GM21447 (cell line): ENCODE results near the gene MET.

Experiments
- ATAC-seq: cut with Tn5 transposase; IDR thresholded peaks from one replicate; pipeline ENCODE4 v1.9.1; 2021; ENCODE audit not compliant: unreplicated experiment

The MET gene

DNA sequence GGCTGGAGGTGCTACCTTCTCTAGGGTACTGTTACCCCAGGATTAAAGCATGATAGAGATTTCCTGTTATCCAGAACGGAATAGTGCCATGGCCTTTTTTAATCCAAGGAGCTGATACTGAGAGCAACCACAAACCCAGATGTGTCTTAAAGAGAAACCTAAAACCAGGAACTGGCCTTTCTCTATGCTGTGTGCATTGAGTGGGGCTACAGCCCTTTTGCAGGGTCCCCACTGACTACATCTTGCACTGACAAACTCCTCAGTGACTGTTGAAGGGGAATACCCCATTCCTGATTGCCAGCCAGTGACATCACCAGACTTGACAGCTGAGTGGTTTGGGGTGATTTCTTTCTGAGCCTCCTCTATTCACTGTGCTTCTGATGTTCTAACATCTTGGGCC lies 108.5 kb downstream of the MET start:
- ATAC-seq: no peak

DNA sequence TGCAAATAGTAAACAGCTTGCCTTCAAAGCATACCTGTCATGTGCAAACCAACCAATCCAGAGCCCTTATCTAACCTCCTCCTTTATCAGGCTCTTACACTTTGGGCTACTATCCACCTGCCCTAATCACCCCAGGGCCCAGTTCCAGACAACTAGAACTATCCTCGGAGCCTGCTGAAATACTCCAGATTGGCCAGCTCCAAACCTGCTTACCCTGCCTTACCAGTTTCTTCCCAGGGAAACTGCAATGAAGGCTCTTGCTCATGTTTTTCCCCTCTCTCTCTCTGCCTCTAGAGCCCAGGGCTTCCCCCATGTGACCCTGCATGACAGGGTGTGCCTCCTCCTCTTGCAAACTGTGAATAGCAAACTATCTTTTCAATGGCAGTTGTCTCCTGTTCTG lies 109.0 kb downstream of the MET start:
- ATAC-seq: no peak

DNA sequence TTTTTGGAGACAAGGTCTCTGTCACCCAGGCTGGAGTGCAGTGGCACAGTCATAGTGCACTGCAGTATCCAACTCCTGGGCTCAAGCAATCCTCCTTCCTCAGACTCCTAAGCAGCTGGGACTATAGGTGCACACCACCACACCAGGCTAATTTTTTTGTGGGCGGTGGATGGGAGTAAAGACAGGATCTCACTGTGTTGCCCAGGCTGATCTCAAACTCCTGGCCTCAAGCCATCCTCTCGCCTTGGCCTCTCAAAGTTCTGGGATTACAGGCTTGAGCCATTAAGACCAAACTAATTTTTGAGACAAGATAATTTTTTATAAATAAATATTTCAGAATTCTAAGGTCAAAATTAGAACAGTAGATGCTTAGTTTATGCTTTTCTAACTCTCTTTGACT lies 109.6 kb downstream of the MET start:
- no peak for ATAC-seq

- no peak for ATAC-seq
Measured at GRCh38 chr7:116782177-116782711, 110.2 kb downstream of the MET start.

DNA sequence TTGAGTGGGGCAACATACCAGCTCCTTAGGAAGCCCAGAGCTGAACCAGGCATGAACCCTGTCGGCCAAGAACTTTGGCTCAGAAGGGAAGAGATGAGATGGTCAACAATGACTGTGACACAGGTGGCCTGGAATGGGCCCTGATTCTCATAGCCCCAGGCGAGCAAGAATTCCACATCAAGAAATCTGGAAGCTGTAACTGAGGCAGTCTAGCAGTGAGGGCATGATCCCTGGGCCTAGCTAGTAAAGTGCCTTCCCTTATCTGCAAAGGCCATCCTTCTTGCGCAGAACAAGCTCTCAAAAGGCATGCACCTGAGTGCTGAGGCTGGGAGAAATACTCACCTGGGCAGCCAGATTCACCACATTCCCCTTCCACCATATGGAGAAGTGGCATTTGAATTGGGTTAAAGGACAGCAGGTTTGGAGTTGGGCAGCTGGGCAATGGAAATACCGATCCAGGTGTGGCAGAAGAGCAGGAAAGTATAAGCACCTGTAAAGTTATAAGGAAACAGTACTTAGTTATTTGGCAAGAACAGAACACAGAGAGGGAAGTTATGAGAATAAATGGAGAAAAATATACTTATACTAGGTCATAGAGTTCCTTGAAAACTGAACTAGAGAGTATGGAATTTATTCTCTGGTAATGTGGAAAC lies 111.8 kb downstream of the MET start:
- ATAC-seq: no peak

- ATAC-seq: no peak
Measured at GRCh38 chr7:116784647-116785046, 112.7 kb downstream of the MET start.

DNA sequence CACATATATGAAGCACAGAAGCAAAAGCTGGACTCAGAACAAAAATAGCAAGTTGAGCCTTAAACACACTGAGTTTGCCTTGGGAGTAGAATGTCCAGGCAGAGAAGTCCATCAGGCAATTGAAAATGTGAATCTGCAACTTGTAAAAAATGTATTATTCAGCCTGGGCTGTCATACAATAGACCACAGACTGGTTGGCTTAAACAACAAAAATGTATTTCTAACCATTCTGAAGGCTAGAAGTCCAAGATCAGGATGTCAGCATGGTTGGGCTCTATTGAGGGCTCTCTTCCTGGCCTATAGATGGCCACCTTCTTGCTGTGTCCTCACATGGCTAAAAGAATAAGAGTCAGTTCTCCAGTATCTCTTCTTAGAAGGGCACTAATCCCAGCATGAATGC lies 113.8 kb downstream of the MET start:
- ATAC-seq: no peak

GRCh38 chr7:116786791-116787443 lies 114.9 kb downstream of the MET start:
- peak; percentile 99 for ATAC-seq

DNA sequence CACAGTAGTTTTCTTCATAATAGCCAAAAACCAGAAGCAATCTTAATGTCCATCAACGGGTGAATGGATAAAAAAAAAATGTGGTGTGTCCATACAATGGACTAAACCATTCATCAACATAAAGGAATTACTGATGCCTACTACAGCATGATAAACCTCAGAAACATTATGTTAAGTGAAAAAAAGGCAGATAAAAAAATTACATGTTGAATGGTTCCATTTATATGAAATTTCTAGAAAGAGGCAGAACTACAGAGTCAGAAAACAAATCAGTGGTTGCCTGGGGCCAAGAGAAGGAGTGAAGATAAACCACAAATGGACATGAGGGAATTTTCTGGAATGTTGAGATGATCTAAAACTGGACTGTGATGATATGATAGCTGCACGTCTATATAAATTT lies 115.9 kb downstream of the MET start:
- ATAC-seq: no peak

DNA sequence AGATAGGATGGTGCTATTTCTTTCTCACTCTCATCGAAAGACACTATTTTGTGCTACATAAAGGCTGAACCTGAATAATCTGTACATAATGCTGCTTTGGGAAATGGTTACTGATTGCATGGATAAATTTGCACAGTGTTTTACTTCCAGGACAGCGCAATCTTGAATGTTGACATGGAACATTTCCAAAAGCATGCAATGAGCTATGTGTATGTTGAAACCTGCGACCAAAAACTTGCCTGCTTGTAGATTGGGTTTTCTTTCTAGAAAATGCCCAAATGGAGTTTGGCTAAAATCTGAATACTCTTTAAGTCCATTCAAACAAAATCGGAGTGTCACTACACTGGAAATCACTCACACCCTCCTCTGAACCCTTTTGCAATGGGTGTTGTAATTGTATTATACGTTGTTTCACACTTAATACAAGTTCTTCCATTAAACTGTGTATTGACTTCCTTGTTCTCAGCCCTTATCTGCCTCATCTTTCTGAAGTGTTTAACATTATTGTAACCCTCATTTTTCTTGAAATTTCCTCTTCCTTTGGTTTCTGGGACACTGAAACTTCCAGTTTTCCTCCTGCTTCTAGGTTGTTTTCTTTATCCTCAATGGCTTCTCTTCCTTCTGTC lies 116.7 kb downstream of the MET start:
- ATAC-seq: no peak

- ATAC-seq: no peak
Measured at GRCh38 chr7:116790025-116790424, 118.0 kb downstream of the MET start.

DNA sequence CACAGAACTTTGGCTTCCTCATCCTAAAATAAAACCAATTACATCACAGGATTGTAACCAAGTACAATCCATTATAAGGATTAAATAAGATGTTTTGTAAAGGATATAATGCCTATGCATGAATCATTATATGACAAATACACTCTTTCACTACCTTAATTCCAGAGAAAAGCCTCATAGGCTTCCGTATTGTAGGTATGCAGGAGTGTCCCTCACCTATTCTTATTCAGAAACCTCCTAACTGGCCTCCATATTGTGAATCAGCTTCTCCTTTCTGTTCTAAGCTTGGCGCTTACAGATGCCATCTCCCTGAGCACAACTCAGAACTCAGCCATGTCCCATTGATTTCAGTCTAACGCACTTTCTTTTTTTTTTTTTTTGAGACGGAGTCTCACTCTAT lies 120.8 kb downstream of the MET start:
- ATAC-seq: no peak

DNA sequence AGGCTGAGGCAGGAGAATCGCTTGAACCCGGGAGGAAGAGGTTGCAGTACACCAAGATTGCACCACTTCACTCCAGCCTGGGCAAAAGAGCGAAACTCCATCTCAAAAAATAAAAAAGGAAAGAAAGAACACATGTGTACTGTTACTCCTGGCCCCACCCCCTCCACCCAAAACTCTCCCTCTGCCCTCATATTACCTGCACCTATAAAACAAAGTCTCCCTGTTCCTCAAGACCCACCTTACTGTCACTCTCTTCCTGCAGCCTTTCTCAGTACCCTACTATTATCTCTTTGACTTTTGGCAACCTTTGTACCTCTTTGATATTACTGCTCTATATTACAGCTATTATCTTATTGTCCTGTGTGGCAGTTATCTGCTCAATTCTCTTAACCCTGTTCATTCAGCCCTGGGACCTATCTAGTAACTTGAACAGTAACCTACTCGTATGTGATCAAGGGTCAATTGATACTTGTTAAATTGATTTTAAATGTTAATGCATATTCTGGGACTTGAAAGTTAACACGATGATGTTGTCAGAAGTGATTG lies 121.9 kb downstream of the MET start:
- ATAC-seq: no peak

- no peak for ATAC-seq
Measured at GRCh38 chr7:116796471-116796870, 124.5 kb downstream of the MET start.

DNA sequence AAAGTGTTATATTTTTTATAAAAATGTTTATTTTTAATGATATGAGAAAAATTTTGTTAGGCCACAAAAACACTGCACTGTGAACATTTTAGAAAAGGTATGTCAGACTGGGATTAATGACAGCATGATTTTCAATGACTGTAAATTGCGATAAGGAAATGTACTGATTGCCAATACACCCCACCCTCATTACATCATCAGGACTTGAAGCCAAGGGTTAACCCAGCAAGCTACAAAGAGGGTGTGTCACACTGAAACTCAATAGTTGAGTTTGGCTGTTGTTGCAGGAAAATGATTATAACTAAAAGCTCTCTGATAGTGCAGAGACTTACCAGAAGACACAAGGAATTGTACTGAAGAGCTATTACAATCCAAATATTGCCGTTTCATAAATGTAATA lies 125.6 kb downstream of the MET start:
- ATAC-seq: no peak

- no peak for ATAC-seq
Measured at GRCh38 chr7:116798232-116798631, 126.2 kb downstream of the MET start.

GRCh38 chr7:116799916-116800315 lies 127.9 kb downstream of the MET start:
- no peak for ATAC-seq

- ATAC-seq: no peak
Measured at GRCh38 chr7:116800594-116800993, 128.6 kb downstream of the MET start.

- no peak for ATAC-seq
Measured at GRCh38 chr7:116801092-116801710, 129.2 kb downstream of the MET start.

DNA sequence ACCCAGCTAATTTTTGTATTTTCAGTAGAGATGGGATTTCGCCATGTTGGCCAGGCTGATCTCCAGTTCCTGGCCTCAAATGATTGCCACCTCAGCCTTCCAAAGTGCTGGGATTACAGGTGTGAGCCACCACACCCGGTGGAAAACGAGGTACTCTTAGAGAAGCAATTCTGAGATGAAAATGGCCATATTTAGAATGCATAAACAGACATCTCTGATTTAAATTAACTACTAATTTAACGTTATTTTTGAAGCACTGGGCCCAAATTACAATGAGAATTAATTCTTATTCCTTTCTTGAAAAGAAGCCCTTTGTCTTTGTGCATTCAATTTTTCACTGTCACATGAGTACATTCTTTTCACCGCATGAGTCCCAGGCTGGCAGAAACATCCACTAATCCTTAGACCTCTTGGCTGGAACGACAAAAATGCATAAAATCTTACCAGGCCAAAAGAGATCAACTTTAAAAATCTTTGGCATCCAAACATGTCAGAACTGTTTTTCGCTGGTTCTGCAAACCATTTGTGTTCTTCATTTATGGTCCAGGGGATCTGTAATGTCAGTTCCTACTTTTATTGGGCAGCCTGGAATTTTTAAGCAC lies 130.2 kb downstream of the MET start:
- no peak for ATAC-seq

DNA sequence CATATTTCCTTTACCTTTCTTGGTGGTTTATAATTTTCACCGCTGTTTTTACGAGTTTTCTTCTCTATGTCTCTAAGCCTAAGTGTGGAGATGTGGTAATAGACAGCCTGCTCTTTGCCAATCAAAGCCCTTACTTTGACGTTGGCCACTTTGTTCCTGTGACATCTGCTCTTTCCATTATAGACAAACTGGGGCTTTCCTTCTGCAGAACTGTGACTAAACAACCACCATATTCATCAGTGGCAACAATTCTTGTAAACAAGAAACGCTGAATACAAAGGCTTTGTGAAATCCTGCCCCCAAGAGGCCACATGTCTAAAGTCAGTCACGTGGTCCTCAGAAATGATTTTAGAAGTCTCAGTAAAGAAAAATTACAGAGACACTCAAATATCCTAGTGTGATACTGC lies 130.8 kb downstream of the MET start:
- peak; percentile 74 for ATAC-seq
